ENCODE measurements around the gene LIMK1.

LIMK1 gene

GRCh38 chr7:74095135-74095534 lies 11.5 kb downstream of the LIMK1 start:
- peaks cover 25% of the 10 kb centered on the region for H3K36me3 ChIP-seq
- no peaks in the 10 kb centered on the region for H3K27me3 ChIP-seq
- H3K9me3 ChIP-seq: peaks cover 8% of the 10 kb centered on the region
- TF ChIP-seq CTCF (IDR thresholded peaks at IDR 0.05; ENCODE audit: low read depth, low read length): no peak
- H3K4me1 ChIP-seq: peaks cover 32% of the 10 kb centered on the region
- peak overlapping the region; percentile 53; the same call in 1 of the 2 replicates for H3K4me3 ChIP-seq (ENCODE audit: low read depth, low read length)
- DNase-seq: no peak

- Histone ChIP-seq H3K4me3 (ENCODE audit: low read depth, low read length) (no peak overlapping the region), H3K36me3 (peaks cover 27% of the 10 kb centered on the region), H3K27me3 (no peaks in the 10 kb centered on the region), H3K4me1 (peaks cover 18% of the 10 kb centered on the region), H3K9me3 (peaks cover 8% of the 10 kb centered on the region)
- DNase-seq: peak; percentile 33
- no peak for TF ChIP-seq CTCF (IDR thresholded peaks at IDR 0.05; ENCODE audit: low read depth, low read length)
Measured at GRCh38 chr7:74097937-74098614, 14.5 kb downstream of the LIMK1 start.

DNA sequence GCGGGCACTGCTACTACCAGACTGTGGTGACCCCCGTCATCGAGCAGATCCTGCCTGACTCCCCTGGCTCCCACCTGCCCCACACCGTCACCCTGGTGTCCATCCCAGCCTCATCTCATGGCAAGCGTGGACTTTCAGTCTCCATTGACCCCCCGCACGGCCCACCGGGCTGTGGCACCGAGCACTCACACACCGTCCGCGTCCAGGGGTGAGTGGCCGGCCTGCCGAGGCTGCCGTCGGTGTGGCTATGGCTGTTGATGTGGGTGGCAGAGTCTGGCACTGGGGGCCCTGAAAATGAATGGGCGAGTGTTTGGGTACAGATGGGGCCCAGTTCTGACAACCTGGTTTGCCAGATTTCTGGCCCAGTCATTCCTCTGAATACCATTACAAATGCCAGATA lies 15.4 kb downstream of the LIMK1 start:
- Histone ChIP-seq H3K4me3 (ENCODE audit: low read depth, low read length) (no peak overlapping the region), H3K9me3 (peaks cover 8% of the 10 kb centered on the region), H3K27me3 (no peaks in the 10 kb centered on the region), H3K36me3 (peaks cover 27% of the 10 kb centered on the region), H3K4me1 (peaks cover 9% of the 10 kb centered on the region; the same call in 1 of the 2 replicates)
- no peak for DNase-seq
- no peak for TF ChIP-seq CTCF (IDR thresholded peaks at IDR 0.05; ENCODE audit: low read depth, low read length)

- TF ChIP-seq CTCF (IDR thresholded peaks at IDR 0.05; ENCODE audit: low read depth, low read length): no peak
- no peak for DNase-seq
- Histone ChIP-seq H3K36me3 (peaks cover 34% of the 10 kb centered on the region), H3K9me3 (peaks cover 8% of the 10 kb centered on the region), H3K27me3 (no peaks in the 10 kb centered on the region), H3K4me1 (no peaks in the 10 kb centered on the region), H3K4me3 (ENCODE audit: low read depth, low read length) (no peak overlapping the region)
Measured at GRCh38 chr7:74101061-74101681, 17.6 kb downstream of the LIMK1 start.

- TF ChIP-seq CTCF (IDR thresholded peaks at IDR 0.05; ENCODE audit: low read depth, low read length): no peak
Measured at GRCh38 chr7:74103219-74103772, 19.7 kb downstream of the LIMK1 start.

DNA sequence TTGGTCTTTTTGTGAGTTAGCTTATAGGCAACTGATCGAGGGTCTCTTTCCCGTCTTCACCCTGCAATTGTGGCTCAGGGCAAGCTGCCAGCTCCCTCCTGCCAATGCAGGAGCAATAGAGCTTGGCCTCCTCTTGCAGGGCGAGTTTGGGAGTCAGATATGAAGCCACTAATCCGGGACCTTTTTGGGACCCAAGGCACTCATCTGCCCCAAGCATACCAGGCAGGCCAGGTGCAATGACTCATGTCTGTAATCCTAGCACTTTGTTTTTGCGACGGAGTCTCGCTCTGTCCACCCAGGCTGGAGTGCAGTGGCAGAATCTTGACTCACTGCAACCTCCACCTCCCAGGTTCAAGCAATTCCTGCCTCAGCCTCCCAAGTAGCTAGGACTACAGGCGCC lies 21.1 kb downstream of the LIMK1 start:
- Histone ChIP-seq H3K36me3 (peaks cover 16% of the 10 kb centered on the region), H3K27me3 (no peaks in the 10 kb centered on the region), H3K9me3 (no peaks in the 10 kb centered on the region), H3K4me1 (no peaks in the 10 kb centered on the region), H3K4me3 (ENCODE audit: low read depth, low read length) (no peak overlapping the region)
- no peak for TF ChIP-seq CTCF (IDR thresholded peaks at IDR 0.05; ENCODE audit: low read depth, low read length)
- DNase-seq: no peak

More at GRCh38 chr7:74103219-74103772, 19.7 kb downstream of the LIMK1 start:
- Histone ChIP-seq H3K27me3 (no peaks in the 10 kb centered on the region), H3K36me3 (peaks cover 24% of the 10 kb centered on the region), H3K9me3 (peaks cover under 1% of the 10 kb centered on the region; the same call in 1 of the 2 replicates), H3K4me1 (no peaks in the 10 kb centered on the region), H3K4me3 (ENCODE audit: low read depth, low read length) (no peak overlapping the region)
- no peak for DNase-seq

Measured in BE2C (cell line).